T1000 (cell line): ENCODE measurements around the gene CAMK4.
A peak's percentile ranks its signal among the peaks of the same experiment; 100 is the strongest.
"Not testable (repeated sequence)": the region's sequence is repeated elsewhere in the genome, so short reads cannot be mapped to it uniquely, and the experiment has no call there.

Experiments used
- DNase-seq: peaks from one replicate; lab custom pipeline; 2025; ENCODE audit warnings: mixed read lengths; lab: John Stamatoyannopoulos, UW

Gene CAMK4

GRCh38 chr5:111310711-111311620 is 86.8 kb downstream of the CAMK4 start:
- DNase-seq, result no peak

GRCh38 chr5:111311666-111312065 is 87.5 kb downstream of the CAMK4 start:
- no peak for DNase-seq

GRCh38 chr5:111313017-111313724 is 89.0 kb downstream of the CAMK4 start:
- DNase-seq, result no peak

- no peak for DNase-seq
These were observed 96.8 kb downstream of the CAMK4 start for GRCh38 chr5:111320953-111321352.

GRCh38 chr5:111321376-111321775 is 97.2 kb downstream of the CAMK4 start:
- DNase-seq, result no peak

GRCh38 chr5:111326551-111326950 is 102.4 kb downstream of the CAMK4 start:
- DNase-seq, result no peak

GRCh38 chr5:111337133-111337532 is 112.9 kb downstream of the CAMK4 start:
- no peak for DNase-seq

- no peak for DNase-seq
These were observed 113.5 kb downstream of the CAMK4 start for GRCh38 chr5:111337688-111338087.

- no peak for DNase-seq
These were observed 121.5 kb downstream of the CAMK4 start for GRCh38 chr5:111345731-111346130.

GRCh38 chr5:111347021-111347420 is 122.8 kb downstream of the CAMK4 start:
- no peak for DNase-seq

- no peak for DNase-seq
These were observed 124.6 kb downstream of the CAMK4 start for GRCh38 chr5:111348661-111349329.

GRCh38 chr5:111349429-111349828 is 125.2 kb downstream of the CAMK4 start:
- no peak for DNase-seq

GRCh38 chr5:111353035-111353434 is 128.9 kb downstream of the CAMK4 start:
- no peak for DNase-seq

- DNase-seq, result not testable (repeated sequence)
These were observed 134.5 kb downstream of the CAMK4 start for GRCh38 chr5:111358726-111359125.

GRCh38 chr5:111360173-111360572 is 136.0 kb downstream of the CAMK4 start:
- DNase-seq, result no peak

- DNase-seq, result no peak
These were observed 140.8 kb downstream of the CAMK4 start for GRCh38 chr5:111364992-111365391.

GRCh38 chr5:111366388-111366787 is 142.2 kb downstream of the CAMK4 start:
- DNase-seq, result no peak

- DNase-seq, result peak; percentile 37
These were observed 142.9 kb downstream of the CAMK4 start for GRCh38 chr5:111367115-111367514.

- no peak for DNase-seq
These were observed 148.6 kb downstream of the CAMK4 start for GRCh38 chr5:111372799-111373198.

- no peak for DNase-seq
These were observed 150.2 kb downstream of the CAMK4 start for GRCh38 chr5:111374380-111374779.

GRCh38 chr5:111375645-111376044 is 151.5 kb downstream of the CAMK4 start:
- no peak for DNase-seq

GRCh38 chr5:111377306-111377705 is 153.1 kb downstream of the CAMK4 start:
- no peak for DNase-seq

- no peak for DNase-seq
These were observed 155.2 kb downstream of the CAMK4 start for GRCh38 chr5:111379391-111379816.
